Ovary (tissue), 9 donors: ENCODE data around the gene PHPT1. TPM values are rescaled to one million over a fixed set of nuclear protein-coding genes. Genes with fewer than 3 reads are reported as not detected.

Experiments
- DNase-seq, 5 donors: peaks; one replicate each; pipeline ENCODE4 v3.0.0-alpha.2; 2019 to 2020
- H3K27ac ChIP-seq, 2 donors: fragments of 200-600 bp; one replicate each; pipeline versions ENCODE4 v1.5.1 to v1.8.0; 2019 to 2022
- H3K27me3 ChIP-seq: fragments of 200-600 bp; one replicate; pipeline ENCODE4 v1.8.0; 2022
- H3K36me3 ChIP-seq: fragments of 200-600 bp; sonication (generic); one replicate; pipeline ENCODE4 v1.5.1; 2019
- H3K4me1 ChIP-seq: one replicate; pipeline ENCODE4 v1.8.1; 2013; ENCODE audit warnings: mild to moderate bottlenecking, moderate library complexity; ENCODE audit not compliant: insufficient read depth
- H3K4me3 ChIP-seq: fragments of 200-600 bp; sonication (generic); one replicate; pipeline ENCODE4 v1.5.1; 2017
- H3K9me3 ChIP-seq, 2 donors: fragments of 200-600 bp in 1 of 2; sonication (generic) in 1 of 2; one replicate each; pipeline versions ENCODE4 v1.5.1 to v1.8.1; 2013 to 2019; ENCODE audit warnings: mild to moderate bottlenecking in 1 of 2, moderate library complexity in 1 of 2
- EP300 ChIP-seq: sonication (generic); formaldehyde crosslinking; IDR thresholded peaks from one replicate; pipeline ENCODE4 v1.6.1; 2017; ENCODE audit warnings: antibody characterized with exemption
- POLR2A ChIP-seq: fragments of 450-650 bp; IDR thresholded peaks from one replicate; pipeline ENCODE4 v1.6.1; 2017; ENCODE audit warnings: antibody characterized with exemption, mild to moderate bottlenecking, moderate library complexity
- WGBS, 3 donors: extraction: QIAGEN DNeasy Blood & Tissue Kit in 1 of 3; methylation state at CpG; one replicate each; pipeline versions ENCODE4 v1.1.5 to v1.1.7; 2013 to 2017; 5-methylcytosine and 5-hydroxymethylcytosine counted together
- intact Hi-C, 4 donors: fragments of 100-400 bp; cut with DNase I; formaldehyde crosslinking; loops; one replicate each; pipeline versions ENCODE4 v1.11.0 to v1.15.1; 2022 to 2023
- polyA plus RNA-seq, 2 donors: library from polyadenylated mRNA; stranded (reverse); fragments of 200-250 nt in 1 of 2; fragments of 350-450 nt in 1 of 2; fragmentation: Illumina TruSeq in 1 of 2; extraction: RNeasy Lipid Tissue Mini Kit (QIAGEN cat#74804) in 1 of 2; gene quantifications; one replicate each; pipeline ENCODE4 v1.2.3, GENCODE V29; 2013 to 2014
- total RNA-seq, 7 donors: library from RNA; depleted of rRNA in 2 of 7; stranded (reverse); fragments of >200 nt in 2 of 7; fragmentation: NEBNext Ultra II Directional in 3 of 7; extraction: Animal tissue kit (Norgen Biotek cat#: 25700) in 3 of 7; gene quantifications; one replicate each; pipeline versions ENCODE4 v1.1.0 to v1.2.4, GENCODE V29; 2016 to 2023
- TF ChIP-seq, protein P1 (sequence below), 3 donors: fragments of 450-650 bp in 2 of 3; fragments of 200-600 bp in 1 of 3; IDR thresholded peaks; one replicate each; pipeline versions ENCODE4 v1.5.1 to v1.8.0; 2016 to 2022; ENCODE audit warnings: antibody characterized with exemption in 3 of 3, mild to moderate bottlenecking in 1 of 3
- donor health status: DM: no; HTN: no; CAD: no; lungs with moderate emphysema.
- donor health status: DM: no; HTN: no; CAD: no.
- donor health status: Bipolar disorder and iron deficiency.
- donor health status: DM: yes; HTN: yes; CAD: no.
- donor health status: DM: no; HTN: no; CAD: no.
- donor health status: DM: yes; HTN: yes; CAD: no.

The PHPT1 gene
- total and polyA plus RNA-seq, 9 donors, result 18.1 to 132 (median 76.8) TPM

GRCh38 chr9:136860933-136861873 lies 12.0 kb downstream of the PHPT1 start:
- DNase-seq, result peak in 1 of 5 donors; percentile 16
- WGBS, 3 donors, result 84 to 89% (median 84%) methylated on average over 21 to 22 of the region's 22 CpGs
- H3K4me1 ChIP-seq, result peaks cover 7% of the 10 kb centered on the region
- intact Hi-C loops, result no loop called here
- no peak overlapping the region for H3K4me3 ChIP-seq
- no peak overlapping the region for H3K27ac ChIP-seq
- TF ChIP-seq, protein P1, sequence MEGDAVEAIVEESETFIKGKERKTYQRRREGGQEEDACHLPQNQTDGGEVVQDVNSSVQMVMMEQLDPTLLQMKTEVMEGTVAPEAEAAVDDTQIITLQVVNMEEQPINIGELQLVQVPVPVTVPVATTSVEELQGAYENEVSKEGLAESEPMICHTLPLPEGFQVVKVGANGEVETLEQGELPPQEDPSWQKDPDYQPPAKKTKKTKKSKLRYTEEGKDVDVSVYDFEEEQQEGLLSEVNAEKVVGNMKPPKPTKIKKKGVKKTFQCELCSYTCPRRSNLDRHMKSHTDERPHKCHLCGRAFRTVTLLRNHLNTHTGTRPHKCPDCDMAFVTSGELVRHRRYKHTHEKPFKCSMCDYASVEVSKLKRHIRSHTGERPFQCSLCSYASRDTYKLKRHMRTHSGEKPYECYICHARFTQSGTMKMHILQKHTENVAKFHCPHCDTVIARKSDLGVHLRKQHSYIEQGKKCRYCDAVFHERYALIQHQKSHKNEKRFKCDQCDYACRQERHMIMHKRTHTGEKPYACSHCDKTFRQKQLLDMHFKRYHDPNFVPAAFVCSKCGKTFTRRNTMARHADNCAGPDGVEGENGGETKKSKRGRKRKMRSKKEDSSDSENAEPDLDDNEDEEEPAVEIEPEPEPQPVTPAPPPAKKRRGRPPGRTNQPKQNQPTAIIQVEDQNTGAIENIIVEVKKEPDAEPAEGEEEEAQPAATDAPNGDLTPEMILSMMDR (IDR thresholded peaks at IDR 0.05), result no peak
- TF ChIP-seq POLR2A (no peak), EP300 (no peak)
- H3K27me3 ChIP-seq, result no peaks in the 10 kb centered on the region
- no peaks in the 10 kb centered on the region for H3K36me3 ChIP-seq
- no peaks in the 10 kb centered on the region for H3K9me3 ChIP-seq

GRCh38 chr9:136861874-136862457 lies 12.8 kb downstream of the PHPT1 start:
- intact Hi-C loops, result no loop called here
- DNase-seq, result peak in 1 of 5 donors; percentile 18
- 83 to 87% (median 83%) methylated on average over 26 of the region's 26 CpGs for WGBS, 3 donors
- no peak overlapping the region for H3K27ac ChIP-seq
- H3K4me1 ChIP-seq, result peaks cover 8% of the 10 kb centered on the region
- no peaks in the 10 kb centered on the region for H3K9me3 ChIP-seq
- no peak overlapping the region for H3K4me3 ChIP-seq
- no peaks in the 10 kb centered on the region for H3K36me3 ChIP-seq
- no peak for TF ChIP-seq POLR2A
- no peak for TF ChIP-seq EP300
- no peaks in the 10 kb centered on the region for H3K27me3 ChIP-seq

- intact Hi-C loops, result no loop called here
- WGBS, 3 donors, result 86 to 89% (median 89%) methylated on average over 31 of the region's 31 CpGs
- no peak for TF ChIP-seq POLR2A
- no peak for TF ChIP-seq EP300
- TF ChIP-seq, protein P1 (IDR thresholded peaks at IDR 0.05), result no peak
- peak in 1 of 5 donors; percentile 19 for DNase-seq
- Histone ChIP-seq H3K4me3 (no peak overlapping the region), H3K4me1 (peaks cover 8% of the 10 kb centered on the region), H3K27me3 (no peaks in the 10 kb centered on the region), H3K27ac (no peak overlapping the region), H3K9me3 (no peaks in the 10 kb centered on the region), H3K36me3 (no peaks in the 10 kb centered on the region)
These were observed 13.8 kb downstream of the PHPT1 start for GRCh38 chr9:136862849-136863622.

DNA sequence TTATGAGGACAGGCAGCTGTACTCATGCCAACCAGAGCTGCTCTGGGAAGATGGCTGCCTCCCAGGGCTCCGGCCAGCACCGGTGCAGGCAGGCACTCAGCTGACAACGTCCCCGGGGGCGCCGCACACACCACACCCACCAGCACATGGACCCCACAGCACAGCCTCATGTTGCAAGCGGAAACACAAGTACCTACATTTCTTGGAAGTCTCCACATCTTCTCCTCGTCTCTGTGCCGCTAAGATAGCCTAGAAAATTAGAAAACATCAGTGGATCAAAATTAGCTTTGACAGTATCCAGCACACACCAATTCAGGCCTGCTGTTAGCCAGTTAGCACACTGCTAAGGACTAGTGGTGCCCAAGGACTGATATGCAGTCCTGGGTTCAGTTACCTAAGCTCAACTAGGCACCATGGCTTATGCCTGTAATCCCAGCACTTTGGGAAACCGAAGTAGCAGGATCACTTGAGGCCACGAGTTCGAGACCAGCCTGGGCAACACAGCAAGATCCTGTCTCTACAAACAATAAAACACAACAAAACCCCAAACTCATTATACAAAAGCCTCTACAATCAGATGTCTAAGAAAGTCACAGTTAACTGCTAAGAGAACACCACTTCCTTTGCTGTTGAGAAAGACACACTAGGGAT lies 14.5 kb downstream of the PHPT1 start:
- DNase-seq, result no peak

More for the DNA sequence above, 14.5 kb downstream of the PHPT1 start:
- intact Hi-C loops, result no loop called here
- Histone ChIP-seq H3K36me3 (no peaks in the 10 kb centered on the region), H3K4me1 (peaks cover 8% of the 10 kb centered on the region), H3K27me3 (no peaks in the 10 kb centered on the region), H3K27ac (no peak overlapping the region), H3K4me3 (no peak overlapping the region), H3K9me3 (no peaks in the 10 kb centered on the region)
- WGBS, 3 donors, result 87 to 91% (median 89%) methylated on average over 9 to 12 of the region's 12 CpGs
- TF ChIP-seq, protein P1 (IDR thresholded peaks at IDR 0.05), result no peak
- TF ChIP-seq EP300, result no peak
- no peak for TF ChIP-seq POLR2A
